GM18519 (cell line): ENCODE results near the gene NDUFAF5.
"Not testable (repeated sequence)": the region's sequence is repeated elsewhere in the genome, so short reads cannot be mapped to it uniquely, and the experiment has no call there.

ENCODE experiments used
- ATAC-seq: cut with Tn5 transposase; IDR thresholded peaks from one replicate; pipeline ENCODE4 v1.9.1; 2021; ENCODE audit warnings: mild to moderate bottlenecking, moderate library complexity; ENCODE audit not compliant: unreplicated experiment, low FRiP score

Gene NDUFAF5, protein sequence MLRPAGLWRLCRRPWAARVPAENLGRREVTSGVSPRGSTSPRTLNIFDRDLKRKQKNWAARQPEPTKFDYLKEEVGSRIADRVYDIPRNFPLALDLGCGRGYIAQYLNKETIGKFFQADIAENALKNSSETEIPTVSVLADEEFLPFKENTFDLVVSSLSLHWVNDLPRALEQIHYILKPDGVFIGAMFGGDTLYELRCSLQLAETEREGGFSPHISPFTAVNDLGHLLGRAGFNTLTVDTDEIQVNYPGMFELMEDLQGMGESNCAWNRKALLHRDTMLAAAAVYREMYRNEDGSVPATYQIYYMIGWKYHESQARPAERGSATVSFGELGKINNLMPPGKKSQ

GRCh38 chr20:13784893-13785715 is at the start of gene NDUFAF5, which contains the start of gene ESF1:
TSS of gene NDUFAF5 (plus strand) at chr20:13785028. CDS start at chr20:13785069, 41 bp downstream.
TSS of gene ESF1 (minus strand) at chr20:13784919. CDS start at chr20:13783140, 1,779 bp downstream.
- peak; percentile 95 for ATAC-seq

DNA sequence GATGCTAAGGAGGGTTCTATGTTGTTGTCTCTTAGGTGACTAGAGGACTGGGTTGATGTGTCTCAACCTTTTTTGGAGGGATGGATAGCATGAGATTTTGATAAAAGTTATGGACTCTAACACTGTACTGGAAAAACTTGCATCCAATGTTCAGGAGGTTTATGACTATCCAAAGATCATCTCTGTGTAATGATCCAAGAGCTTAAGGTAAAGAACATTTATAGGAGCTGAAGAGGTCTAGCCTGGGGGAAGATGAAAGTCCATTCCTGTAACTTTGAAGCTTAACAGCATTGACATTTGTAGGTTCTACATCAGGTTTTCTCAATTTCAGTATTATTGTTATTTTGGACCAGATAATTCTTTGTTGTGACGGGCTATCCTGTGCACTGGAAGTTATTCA is 49.0 kb upstream of the NDUFAF5 start:
- ATAC-seq = no peak

DNA sequence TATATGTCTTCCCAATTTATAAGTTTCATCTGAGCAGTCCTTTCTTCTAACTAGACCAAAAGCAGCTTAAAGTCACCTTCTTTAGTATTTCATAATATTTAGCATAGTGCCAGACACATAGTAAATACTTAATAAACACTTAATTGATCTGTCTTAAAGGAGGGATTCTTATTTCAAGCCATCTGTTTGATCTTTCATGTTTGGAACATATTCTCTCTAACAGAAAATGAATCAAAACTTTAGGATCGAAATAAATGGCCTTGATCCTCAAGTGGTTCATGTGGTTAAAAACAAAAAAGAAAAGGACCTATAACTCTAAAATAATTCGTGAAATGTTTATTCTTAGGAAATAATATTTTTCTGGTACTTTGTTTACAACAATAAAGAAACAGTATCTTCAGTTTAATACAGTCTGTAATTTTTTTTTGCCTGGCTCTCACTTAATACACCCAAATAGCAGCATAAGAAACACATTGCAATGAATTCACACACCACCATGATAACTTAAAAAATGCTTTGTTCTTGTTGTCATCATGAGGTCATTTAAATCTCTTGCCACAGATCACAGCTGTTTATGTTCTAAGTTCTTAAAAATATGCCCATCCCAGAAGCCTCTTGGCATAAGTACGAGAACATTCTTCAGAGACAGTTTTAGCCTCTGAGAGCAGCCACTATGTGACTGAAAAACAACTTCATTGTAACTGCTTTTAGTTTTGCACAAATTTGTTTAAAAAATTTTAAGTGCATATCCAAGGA is 48.2 kb upstream of the NDUFAF5 start:
- ATAC-seq = no peak

DNA sequence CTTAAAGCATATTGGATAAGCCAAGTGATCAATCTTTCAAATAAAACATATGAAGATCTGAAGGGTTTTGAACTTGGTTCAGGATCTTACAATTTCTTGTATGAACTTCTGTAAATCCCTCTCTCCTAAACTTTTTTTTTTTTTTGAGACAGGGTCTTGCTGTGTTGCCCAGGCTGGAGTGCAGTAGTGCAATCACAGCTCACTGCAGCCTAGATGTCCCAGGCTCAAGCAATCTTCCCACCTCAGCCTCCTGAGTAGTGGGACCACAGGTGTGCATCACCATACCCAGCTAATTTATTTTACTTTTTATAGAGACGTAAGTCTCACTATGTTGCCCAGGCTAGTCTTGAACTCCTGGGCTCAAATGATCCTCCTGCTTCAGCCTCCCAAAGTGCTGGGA is 46.6 kb upstream of the NDUFAF5 start:
- ATAC-seq = not testable (repeated sequence)

- ATAC-seq = no peak
These were observed 44.8 kb upstream of the NDUFAF5 start for GRCh38 chr20:13739731-13740649.

- ATAC-seq = no peak
These were observed 42.9 kb upstream of the NDUFAF5 start for GRCh38 chr20:13741879-13742278.

- ATAC-seq = no peak
These were observed 40.5 kb upstream of the NDUFAF5 start for GRCh38 chr20:13744352-13744751.

DNA sequence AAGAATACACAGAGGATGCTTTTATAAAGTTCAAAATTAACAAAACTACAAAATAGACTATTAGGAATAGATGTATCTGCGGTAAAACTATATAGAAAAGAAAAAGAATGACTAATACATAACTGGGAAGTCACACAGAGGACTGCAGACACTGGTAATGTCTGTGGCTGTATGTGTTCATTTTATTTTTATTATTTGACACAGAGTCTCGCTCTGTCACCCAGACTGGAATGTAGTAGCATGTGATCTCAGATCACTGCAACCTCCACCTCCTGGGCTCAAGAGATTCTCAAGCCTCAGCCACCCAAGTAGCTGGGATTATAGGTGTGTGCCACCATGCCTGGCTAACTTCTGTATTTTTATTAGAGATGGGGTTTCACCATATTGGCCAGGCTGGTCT is 39.0 kb upstream of the NDUFAF5 start:
- no peak for ATAC-seq

- no peak for ATAC-seq
These were observed 35.0 kb upstream of the NDUFAF5 start for GRCh38 chr20:13749811-13750210.

DNA sequence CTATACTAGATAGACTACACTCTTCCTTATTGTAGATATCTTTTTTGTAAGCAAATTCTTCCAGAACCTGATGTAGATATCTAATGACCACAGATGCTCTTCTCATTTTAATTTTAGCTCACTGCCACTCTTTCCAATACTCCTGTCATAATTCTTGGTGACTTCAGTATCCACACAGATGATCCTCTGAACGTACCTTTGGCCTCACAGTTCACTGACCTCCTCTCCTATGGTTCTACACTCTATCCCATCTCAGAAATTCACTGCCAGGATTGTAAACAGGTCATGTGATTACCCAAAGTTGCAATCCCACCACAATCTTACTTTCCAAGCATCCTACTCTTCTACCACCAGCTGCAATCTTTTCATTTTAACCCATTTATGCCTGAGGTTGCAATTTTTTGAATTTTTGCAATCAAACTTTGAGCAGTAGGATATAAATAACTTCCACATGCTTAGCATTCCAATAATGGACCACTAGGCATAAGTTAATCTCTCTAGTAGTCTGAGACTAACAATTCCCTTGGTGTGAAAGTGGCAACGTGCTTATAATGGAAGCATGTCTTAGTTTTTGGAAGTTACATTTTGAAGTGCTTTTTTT is 31.3 kb upstream of the NDUFAF5 start:
- ATAC-seq = no peak

- ATAC-seq = no peak
These were observed 29.0 kb upstream of the NDUFAF5 start for GRCh38 chr20:13755809-13756208.

DNA sequence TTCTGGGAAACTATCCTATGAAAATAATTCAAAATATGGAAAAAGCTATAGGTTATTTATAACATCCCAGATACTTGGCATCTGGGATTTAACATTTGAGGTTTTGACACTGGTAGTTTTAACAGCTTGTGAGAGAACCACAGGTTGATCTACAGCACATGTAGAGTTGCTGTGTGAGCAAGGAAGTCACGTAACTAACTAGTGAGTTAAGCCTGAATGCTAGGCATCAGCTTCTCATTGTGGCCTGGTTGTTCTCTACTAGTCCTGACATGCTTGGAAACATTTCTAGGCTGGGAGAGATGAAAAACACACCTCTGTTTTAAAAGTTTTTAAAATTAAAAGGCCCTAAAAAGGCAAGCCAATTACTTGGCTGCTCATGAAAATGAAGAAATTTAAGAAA is 28.3 kb upstream of the NDUFAF5 start:
- ATAC-seq = no peak

- no peak for ATAC-seq
These were observed 25.9 kb upstream of the NDUFAF5 start for GRCh38 chr20:13758884-13759283.

DNA sequence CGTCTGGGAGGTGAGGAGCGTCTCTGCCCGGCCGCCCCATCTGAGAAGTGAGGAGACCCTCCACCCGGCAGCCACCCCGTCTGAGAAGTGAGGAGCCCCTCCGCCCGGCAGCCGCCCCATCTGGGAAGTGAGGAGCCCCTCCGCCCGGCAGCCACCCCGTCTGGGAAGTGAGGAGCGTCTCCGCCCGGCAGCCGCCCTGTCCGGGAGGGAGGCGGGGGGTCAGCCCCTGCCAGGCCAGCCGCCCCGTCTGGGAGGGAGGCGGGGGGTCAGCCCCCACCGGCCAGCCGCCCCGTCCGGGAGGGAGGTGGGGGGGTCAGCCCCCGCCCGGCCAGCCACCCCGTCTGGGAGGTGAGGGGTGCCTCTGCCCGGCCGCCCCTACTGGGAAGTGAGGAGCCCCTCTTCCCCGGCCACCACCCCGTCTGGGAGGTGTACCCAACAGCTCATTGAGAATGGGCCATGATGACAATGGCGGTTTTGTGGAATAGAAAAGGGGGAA is 24.3 kb upstream of the NDUFAF5 start:
- not testable (repeated sequence) for ATAC-seq

GRCh38 chr20:13765299-13765698 is 19.5 kb upstream of the NDUFAF5 start:
- no peak for ATAC-seq

GRCh38 chr20:13765868-13766416 is 18.9 kb upstream of the NDUFAF5 start:
- ATAC-seq = no peak

DNA sequence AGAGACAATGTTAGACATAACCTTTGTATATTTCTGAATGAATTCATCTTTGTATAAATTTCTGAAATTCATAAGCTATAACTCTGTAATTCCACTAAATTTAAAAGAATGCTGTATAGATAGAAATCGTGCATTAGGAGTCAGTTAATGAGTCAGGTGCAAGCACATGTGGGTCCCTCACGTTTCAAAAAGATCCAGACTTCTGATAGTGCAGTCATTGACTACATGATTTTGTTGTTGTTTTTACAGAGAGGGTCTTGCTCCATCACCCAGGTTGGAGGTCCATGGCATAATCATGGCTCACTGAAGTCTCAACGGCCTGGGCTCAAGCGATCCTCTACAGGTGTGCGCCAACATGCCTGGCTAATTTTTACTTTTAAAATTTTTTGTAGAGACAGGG is 14.7 kb upstream of the NDUFAF5 start:
- ATAC-seq = no peak

DNA sequence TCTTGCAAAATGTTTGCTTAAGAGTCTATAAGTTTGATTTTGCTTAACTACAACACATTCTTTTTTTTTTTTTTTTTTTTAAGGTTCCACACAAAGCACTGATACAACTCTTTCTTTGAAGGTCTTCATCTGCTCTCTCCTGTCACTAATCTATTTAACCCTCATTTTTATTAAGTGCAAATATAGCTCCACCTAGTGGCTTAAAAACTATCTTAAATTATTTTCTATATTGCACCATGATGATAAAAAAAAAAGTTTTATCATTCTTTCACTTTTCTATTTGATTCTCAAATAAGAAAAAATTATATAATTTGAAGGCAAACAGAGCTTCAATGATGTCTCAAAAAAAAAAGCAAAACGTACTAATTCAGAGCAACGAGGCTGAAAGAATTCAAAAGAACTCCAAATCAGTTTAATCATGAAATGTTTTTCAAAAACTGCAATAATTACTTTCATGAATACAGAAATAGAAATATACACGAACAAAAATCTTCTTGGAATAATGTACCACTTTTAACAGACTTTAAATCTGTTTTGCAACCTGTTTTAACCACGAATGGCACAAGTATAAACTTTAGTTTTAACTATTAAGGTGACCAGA is 12.9 kb upstream of the NDUFAF5 start:
- ATAC-seq = no peak

GRCh38 chr20:13772529-13772928 is 12.3 kb upstream of the NDUFAF5 start:
- ATAC-seq = no peak
